ENCODE results near the gene ZNF41.
"Not testable (repeated sequence)": the region's sequence is repeated elsewhere in the genome, so short reads cannot be mapped to it uniquely, and the experiment has no call there.

ZNF41 gene

GRCh38 chrX:47492133-47492532 is 9.1 kb upstream of the ZNF41 start:
- DNase-seq (ENCODE audit: low read depth in 2 of 2, low spot score in 1 of 2), result not testable (repeated sequence)

DNA sequence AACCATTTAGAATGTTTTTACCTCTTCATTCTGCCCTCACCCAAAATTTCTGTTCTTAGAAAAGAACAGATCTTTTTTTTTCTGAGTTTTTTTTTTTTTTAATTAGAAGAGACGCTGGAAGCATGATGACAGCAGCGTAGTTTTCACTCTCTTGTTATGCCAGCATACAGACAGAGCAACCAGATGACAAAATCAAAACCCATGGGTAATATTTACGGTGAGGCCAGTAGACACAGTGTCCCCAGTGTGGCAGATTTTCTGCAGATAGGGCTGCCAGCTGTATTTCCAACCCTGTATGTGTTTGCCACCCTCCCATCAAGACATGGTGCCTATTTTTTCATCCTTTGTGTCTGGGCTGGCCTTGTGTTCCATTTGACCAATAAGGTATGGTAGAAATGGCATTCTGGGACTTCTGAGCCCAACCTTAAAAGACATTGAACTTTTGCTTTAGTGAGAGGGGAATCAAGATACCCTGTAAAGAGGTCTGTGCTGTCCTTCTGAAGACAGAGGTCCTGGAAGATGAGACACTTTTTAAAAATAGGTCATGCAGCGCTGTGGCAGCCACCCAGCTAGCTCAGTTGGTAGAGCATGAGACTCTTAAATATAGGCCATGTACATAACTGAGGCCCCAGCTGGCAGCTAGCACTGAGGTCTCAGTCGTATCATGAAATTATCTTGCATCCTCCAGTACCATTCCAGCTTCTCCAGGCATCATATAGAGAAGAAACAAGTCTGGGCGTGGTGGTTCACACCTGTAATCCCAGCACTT is 6.7 kb upstream of the ZNF41 start:
- no peak for DNase-seq (ENCODE audit: low read depth in 2 of 2, low spot score in 1 of 2)

- no peak for DNase-seq (ENCODE audit: low read depth in 2 of 2, low spot score in 1 of 2)
These were observed 1.9 kb upstream of the ZNF41 start for GRCh38 chrX:47484885-47485284.

DNA sequence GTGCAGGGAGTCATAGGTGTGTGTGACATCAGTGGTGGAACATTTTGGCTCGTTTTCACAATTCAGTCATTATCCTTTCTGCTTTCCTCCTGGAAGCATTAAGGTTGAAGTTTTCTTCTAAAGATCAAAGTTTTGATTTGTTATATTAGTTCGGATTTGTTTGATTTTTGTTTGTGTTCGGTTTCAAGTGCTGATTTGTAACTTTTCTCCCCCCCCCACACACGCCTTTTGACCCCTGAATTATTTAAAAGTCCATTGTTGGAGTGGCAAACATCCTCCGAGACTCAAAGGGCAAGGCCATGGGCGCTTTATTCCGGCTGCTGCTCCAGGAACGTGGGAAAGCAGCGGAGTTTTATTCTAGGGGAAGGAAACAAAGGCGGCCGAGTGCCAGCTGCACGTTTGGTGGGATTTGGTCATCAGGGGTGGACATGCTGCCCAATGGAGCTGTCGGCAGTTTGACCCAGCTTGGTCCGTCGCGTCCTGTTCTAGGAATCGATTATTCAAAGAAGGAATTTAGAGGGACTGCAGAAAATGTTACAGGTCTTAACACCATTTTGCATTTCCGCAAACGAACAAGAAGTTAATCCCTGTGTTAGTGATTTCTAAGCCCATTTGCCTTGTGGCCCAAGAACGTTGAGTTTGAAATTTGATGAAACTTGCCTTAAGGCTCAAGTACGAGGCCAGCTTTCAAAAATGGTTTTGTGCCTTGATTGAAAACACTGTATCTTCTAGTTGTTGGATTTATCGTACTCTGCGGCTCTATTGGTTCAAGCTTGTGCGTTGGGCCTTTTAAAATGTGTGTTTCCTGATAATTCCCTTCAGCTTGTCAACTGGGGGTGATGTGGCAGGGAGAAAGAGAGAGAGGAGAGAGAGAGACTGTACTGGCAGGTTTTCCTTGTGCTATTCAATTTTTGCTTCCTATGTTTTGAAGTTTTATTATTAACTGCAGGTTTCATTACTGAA is 565 bp upstream of the ZNF41 start:
- DNase-seq (ENCODE audit: low read depth in 2 of 2, low spot score in 1 of 2), result no peak

DNA sequence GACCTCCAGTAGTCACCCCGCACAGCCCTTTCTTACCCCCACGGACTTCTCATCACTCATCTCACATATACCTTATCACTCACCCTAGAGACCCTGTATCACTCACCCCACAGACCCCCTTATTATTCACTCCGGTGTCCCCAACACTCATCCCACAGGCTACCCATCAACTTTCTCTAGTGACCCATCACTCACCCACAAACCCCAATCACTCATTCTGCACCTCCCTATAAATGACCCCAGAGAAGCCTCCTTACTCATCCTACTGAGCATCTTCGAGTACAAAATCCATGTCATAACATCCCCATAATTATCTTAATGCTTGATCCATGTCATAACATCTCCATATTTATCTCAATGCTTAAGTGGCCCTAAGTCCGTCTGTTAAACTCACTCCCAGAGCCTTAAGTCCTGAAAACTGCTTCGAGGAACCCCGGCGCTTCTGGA is 934 bp downstream of the ZNF41 start:
- no peak for DNase-seq (ENCODE audit: low read depth in 2 of 2, low spot score in 1 of 2)

- no peak for DNase-seq (ENCODE audit: low read depth in 2 of 2, low spot score in 1 of 2)
These were observed 1.9 kb downstream of the ZNF41 start for GRCh38 chrX:47481160-47481559.

GRCh38 chrX:47480576-47480975 is 2.4 kb downstream of the ZNF41 start:
- DNase-seq (ENCODE audit: low read depth in 2 of 2, low spot score in 1 of 2), result no peak

- DNase-seq (ENCODE audit: low read depth in 2 of 2, low spot score in 1 of 2), result no peak
These were observed 7.5 kb downstream of the ZNF41 start for GRCh38 chrX:47475476-47475875.

GRCh38 chrX:47467106-47467505 is 15.9 kb downstream of the ZNF41 start:
- no peak for DNase-seq (ENCODE audit: low read depth in 2 of 2, low spot score in 1 of 2)

GRCh38 chrX:47460561-47460960 is 22.5 kb downstream of the ZNF41 start:
- no peak for DNase-seq (ENCODE audit: low read depth in 2 of 2, low spot score in 1 of 2)

- DNase-seq (ENCODE audit: low read depth in 2 of 2, low spot score in 1 of 2), result no peak
These were observed 24.5 kb downstream of the ZNF41 start for GRCh38 chrX:47458528-47458927.

- DNase-seq (ENCODE audit: low read depth in 2 of 2, low spot score in 1 of 2), result no peak
These were observed 26.9 kb downstream of the ZNF41 start for GRCh38 chrX:47456080-47456479.

GRCh38 chrX:47452112-47452511 is 30.9 kb downstream of the ZNF41 start:
- DNase-seq (ENCODE audit: low read depth in 2 of 2, low spot score in 1 of 2), result no peak

DNA sequence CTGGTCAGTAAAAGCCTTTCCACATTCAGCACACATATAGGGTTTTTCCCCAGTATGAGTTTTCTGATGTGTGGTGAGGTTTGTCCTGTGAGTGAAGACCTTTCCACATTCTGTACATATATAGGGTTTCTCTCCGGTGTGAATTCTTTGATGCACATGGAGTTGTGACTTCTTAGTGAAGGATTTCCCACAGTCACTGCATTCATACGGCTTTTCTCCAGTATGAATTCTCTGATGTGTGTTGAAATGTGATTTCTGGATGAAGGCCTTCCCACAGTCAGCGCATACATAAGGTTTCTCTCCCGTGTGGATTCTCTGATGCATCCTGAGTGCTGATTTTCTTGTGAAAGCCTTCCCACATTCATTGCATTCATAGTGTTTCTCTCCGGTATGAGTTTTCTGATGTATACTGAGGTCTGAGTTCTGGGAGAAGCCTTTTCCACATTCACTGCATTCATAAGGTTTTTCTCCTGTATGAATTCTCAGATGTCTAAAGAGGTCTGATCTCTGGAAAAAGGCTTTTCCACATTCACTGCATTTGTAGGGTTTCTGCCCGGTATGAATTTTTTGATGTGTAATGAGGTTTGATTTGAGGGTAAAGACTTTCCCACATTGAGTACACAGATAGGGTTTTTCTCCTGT is 34.7 kb downstream of the ZNF41 start:
- DNase-seq (ENCODE audit: low read depth in 2 of 2, low spot score in 1 of 2), result no peak

- no peak for DNase-seq (ENCODE audit: low read depth in 2 of 2, low spot score in 1 of 2)
These were observed 35.4 kb downstream of the ZNF41 start for GRCh38 chrX:47447607-47448006.

DNA sequence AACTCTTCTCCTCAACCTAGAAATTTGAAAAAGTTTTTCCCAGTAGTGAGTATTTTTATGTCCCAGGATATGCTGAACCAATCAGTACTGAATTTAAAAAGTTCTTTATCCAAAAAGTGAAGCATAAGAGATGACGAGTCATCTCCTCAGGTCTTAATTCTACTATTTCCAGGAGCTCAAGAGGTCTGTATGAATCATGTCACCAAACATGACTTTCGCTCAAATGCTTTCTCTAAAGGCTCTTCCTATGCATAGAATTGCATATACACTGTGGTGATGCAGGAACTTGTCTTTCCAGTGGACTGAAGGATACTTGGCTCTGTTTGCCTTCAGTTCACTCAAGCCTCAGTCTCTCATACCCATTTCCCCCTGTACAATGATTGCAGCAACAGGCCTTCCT is 36.1 kb downstream of the ZNF41 start:
- DNase-seq (ENCODE audit: low read depth in 2 of 2, low spot score in 1 of 2), result no peak

DNA sequence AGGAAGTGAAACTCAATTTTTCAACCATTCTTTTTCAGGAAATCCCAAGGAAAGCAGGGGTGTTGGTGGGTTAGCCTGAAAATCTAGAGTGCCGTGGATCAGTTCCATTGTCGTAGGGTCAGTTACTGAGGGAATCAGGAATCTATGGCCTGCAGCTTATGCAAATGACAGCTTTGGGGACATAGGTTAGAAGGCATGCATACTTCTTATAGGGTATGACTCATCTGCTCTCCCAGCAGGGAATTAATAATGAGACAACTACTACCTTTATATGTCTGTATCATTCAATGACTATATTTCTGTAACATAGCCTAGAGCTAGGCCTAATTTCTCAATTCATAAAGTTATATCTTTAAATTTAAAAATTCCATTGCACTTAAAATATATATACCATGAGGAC is 36.6 kb downstream of the ZNF41 start:
- no peak for DNase-seq (ENCODE audit: low read depth in 2 of 2, low spot score in 1 of 2)

DNA sequence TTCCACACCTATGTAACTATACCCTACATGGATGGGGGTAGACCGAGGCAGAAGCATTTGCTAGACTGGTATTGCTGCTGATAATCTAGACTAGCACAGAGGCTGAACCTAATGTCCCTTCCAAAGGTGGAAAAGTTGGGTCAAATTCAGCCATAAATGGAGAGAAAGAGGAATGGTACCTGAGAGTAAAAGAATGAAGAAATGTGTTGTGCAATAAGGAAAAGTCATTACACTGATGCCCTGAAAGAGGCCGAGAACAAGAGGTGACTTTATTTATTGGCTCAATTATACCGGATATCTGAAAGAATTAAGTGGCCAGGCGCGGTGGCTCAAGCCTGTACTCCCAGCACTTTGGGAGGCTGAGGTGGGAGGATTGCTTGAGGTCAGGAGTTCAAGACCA is 52.1 kb downstream of the ZNF41 start:
- DNase-seq (ENCODE audit: low read depth in 2 of 2, low spot score in 1 of 2), result no peak

GRCh38 chrX:47422444-47422843 is 60.6 kb downstream of the ZNF41 start:
- DNase-seq (ENCODE audit: low read depth in 2 of 2, low spot score in 1 of 2), result no peak

- DNase-seq (ENCODE audit: low read depth in 2 of 2, low spot score in 1 of 2), result no peak
These were observed 62.1 kb downstream of the ZNF41 start for GRCh38 chrX:47420962-47421361.

GRCh38 chrX:47420265-47420664 is 62.8 kb downstream of the ZNF41 start:
- DNase-seq (ENCODE audit: low read depth in 2 of 2, low spot score in 1 of 2), result no peak

- DNase-seq (ENCODE audit: low read depth in 2 of 2, low spot score in 1 of 2), result no peak
These were observed 69.8 kb downstream of the ZNF41 start for GRCh38 chrX:47413179-47413594.

Data from stimulated activated CD8-positive, alpha-beta memory T cell treated with anti-CD3 and anti-CD28 coated beads, Interleukin-4, amount 100 ng/mL, for 1 hour (primary cell).